ENCODE data around the gene MUC20.
"Not testable (repeated sequence)": the region's sequence is repeated elsewhere in the genome, so short reads cannot be mapped to it uniquely, and the experiment has no call there.

MUC20 gene

GRCh38 chr3:195694217-195695076, 26.3 kb upstream of the MUC20 start:
- 87% methylated on average over 8 of the region's 8 CpGs for WGBS
- not testable (repeated sequence) for H3K27me3 ChIP-seq (ENCODE audit: insufficient read depth, low read length); H3K27ac ChIP-seq (ENCODE audit: low read depth, low read length); H3K9me3 ChIP-seq (ENCODE audit: insufficient read depth, low read depth, low read length); H3K4me3 ChIP-seq (ENCODE audit: low read length); H3K9ac ChIP-seq (ENCODE audit: low read depth, low read length)
- peaks cover 25% of the 10 kb centered on the region for H3K4me1 ChIP-seq (ENCODE audit: insufficient read depth, low read length)
- H3K36me3 ChIP-seq (ENCODE audit: insufficient read depth, low read length), result peaks cover 19% of the 10 kb centered on the region

DNA sequence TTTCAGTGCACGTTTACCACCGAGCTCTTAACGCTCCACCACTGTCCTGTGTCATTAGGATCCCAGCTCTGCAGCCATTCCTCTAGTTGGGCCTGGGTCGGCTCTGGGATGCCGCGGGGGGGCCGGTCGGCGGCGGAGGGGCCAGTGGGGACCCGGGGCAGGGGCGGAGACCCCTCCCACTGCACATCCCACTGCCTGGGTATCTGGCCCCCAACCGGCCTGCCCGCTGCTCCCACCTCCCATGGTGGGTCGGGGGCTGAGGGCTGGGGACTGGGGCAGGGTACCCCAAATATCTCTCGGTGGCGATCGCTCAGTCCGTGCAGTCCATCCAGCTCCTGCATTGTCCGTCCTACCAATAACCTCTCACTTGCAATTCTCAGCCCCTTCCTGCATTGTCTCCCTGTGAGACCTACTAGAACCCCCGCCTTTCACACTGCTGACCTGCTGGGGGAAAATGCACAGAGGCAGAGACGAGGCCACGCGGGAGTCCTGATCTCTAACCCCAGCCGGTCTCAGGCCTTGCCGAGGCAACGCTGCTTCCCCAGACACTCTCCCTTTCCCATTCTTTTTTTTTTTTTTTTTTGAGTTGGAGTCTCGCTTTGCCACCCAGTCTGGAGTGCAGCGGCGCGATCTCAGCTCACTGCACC, 24.0 kb upstream of the MUC20 start:
- no peaks in the 10 kb centered on the region for H3K9me3 ChIP-seq (ENCODE audit: insufficient read depth, low read depth, low read length)
- no peak overlapping the region for H3K9ac ChIP-seq (ENCODE audit: low read depth, low read length)
- 88% methylated on average over 31 of the region's 31 CpGs for whole genome bisulfite sequencing
- H3K27ac ChIP-seq (ENCODE audit: low read depth, low read length), result no peak overlapping the region
- H3K4me1 ChIP-seq (ENCODE audit: insufficient read depth, low read length), result peaks cover 25% of the 10 kb centered on the region
- peaks cover 14% of the 10 kb centered on the region for H3K36me3 ChIP-seq (ENCODE audit: insufficient read depth, low read length)
- H3K4me3 ChIP-seq (ENCODE audit: low read length), result no peak overlapping the region
- no peaks in the 10 kb centered on the region for H3K27me3 ChIP-seq (ENCODE audit: insufficient read depth, low read length)

DNA sequence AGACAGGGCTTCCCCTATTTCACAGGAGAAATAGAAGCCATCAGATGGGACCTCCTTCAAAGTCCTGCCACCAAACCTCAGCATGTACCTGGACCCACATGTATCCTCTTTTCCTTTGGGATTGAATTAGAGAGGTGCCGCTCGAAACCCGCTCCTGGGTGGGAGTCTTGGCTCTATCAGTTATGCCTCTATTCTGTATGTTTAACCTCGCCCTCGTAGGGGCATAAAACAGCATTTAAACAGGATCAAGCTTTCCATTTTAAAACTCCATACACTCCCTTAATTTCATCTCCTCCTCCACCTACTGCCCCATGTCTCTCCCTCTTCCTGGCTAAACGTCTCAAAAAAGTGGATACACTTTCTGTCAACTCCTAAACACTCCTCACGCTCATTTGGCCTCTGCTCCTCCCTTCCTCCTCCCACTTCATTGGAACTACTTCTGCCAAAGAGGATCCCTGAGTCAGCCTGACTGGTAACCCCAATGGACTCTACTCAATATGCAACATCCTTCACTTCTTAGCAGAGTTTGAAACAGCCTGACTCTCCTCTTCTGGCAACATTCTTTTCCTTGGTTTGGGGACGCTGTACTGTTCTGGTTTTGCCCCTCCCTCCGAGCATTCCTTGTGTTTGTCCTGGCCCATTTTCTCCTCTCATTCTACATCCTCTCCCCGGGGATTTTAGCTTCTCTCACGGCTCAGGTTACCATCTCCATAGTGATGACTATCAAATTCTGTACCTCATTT, 23.0 kb upstream of the MUC20 start:
- peaks cover 25% of the 10 kb centered on the region for H3K4me1 ChIP-seq (ENCODE audit: insufficient read depth, low read length)
- H3K9me3 ChIP-seq (ENCODE audit: insufficient read depth, low read depth, low read length), result no peaks in the 10 kb centered on the region
- H3K36me3 ChIP-seq (ENCODE audit: insufficient read depth, low read length), result peaks cover 4% of the 10 kb centered on the region; the same call in 1 of the 2 replicates
- no peaks in the 10 kb centered on the region for H3K27me3 ChIP-seq (ENCODE audit: insufficient read depth, low read length)
- peak overlapping the region; percentile 25; the same call in 1 of the 2 replicates for H3K27ac ChIP-seq (ENCODE audit: low read depth, low read length)
- peak overlapping the region; percentile 5; the same call in 1 of the 2 replicates for H3K9ac ChIP-seq (ENCODE audit: low read depth, low read length)
- 55% methylated on average over 11 of the region's 11 CpGs for WGBS
- H3K4me3 ChIP-seq (ENCODE audit: low read length), result no peak overlapping the region

DNA sequence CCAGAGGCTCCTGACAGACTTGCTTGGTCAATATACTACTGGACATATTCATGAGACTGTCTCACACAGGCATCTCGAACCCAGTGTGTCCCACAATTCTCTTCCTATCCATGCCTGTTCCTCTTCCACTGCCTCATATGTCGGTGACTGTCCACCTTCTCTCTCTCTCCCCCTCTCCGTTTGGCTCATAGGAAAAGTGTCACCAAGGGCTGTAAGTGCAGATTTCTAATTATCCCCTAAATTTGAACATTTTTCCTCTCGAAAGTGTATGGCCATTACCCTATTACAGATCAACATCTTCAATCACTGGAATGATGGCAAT, 22.5 kb upstream of the MUC20 start:
- 76% methylated on average over 4 of the region's 4 CpGs for WGBS
- Histone ChIP-seq H3K27ac (ENCODE audit: low read depth, low read length) (peak overlapping the region; percentile 0; the same call in 1 of the 2 replicates), H3K36me3 (ENCODE audit: insufficient read depth, low read length) (peaks cover 4% of the 10 kb centered on the region; the same call in 1 of the 2 replicates), H3K4me1 (ENCODE audit: insufficient read depth, low read length) (peaks cover 25% of the 10 kb centered on the region), H3K4me3 (ENCODE audit: low read length) (no peak overlapping the region), H3K9me3 (ENCODE audit: insufficient read depth, low read depth, low read length) (no peaks in the 10 kb centered on the region), H3K27me3 (ENCODE audit: insufficient read depth, low read length) (no peaks in the 10 kb centered on the region), H3K9ac (ENCODE audit: low read depth, low read length) (no peak overlapping the region)

DNA sequence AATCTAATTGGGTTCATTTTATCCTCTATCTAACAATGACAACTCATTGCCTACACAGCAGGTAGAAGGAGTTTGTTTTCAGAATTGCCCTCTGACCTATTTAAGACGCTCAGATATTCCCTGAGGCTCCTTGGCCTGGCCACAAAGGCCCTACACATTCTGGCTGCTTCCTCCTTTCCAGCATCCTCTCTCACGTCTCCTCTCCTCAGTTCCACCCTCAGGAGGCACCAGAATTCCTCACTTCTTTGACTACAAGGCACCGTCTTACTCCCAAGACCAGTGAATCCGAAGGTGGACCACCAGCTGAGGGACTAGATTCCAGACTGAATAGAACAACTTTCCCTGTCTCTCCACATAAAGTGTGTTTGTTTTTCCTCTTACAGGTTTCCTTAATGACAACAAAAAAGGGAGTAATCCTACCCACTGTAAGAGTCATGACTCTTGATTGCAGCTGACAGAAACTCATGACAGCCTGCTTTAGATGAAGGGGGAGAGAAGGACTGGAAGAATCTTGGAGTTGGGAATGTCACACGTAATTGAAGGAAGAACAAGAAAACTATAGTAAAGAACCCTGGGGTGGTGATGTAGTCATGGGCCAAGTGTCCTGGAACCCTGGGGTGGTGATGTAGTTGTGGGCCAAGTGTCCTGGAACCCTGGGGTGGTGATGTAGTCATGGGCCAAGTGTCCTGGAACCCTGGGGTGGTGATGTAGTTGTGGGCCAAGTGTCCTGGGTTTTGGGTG, 22.0 kb upstream of the MUC20 start:
- WGBS, result 45% methylated on average over 5 of the region's 5 CpGs
- peaks cover 25% of the 10 kb centered on the region for H3K4me1 ChIP-seq (ENCODE audit: insufficient read depth, low read length)
- H3K36me3 ChIP-seq (ENCODE audit: insufficient read depth, low read length), result peaks cover 4% of the 10 kb centered on the region; the same call in 1 of the 2 replicates
- peak overlapping the region; percentile 0; the same call in 1 of the 2 replicates for H3K27ac ChIP-seq (ENCODE audit: low read depth, low read length)
- H3K4me3 ChIP-seq (ENCODE audit: low read length), result no peak overlapping the region
- no peak overlapping the region for H3K9ac ChIP-seq (ENCODE audit: low read depth, low read length)
- no peaks in the 10 kb centered on the region for H3K27me3 ChIP-seq (ENCODE audit: insufficient read depth, low read length)
- H3K9me3 ChIP-seq (ENCODE audit: insufficient read depth, low read depth, low read length), result no peaks in the 10 kb centered on the region

- H3K27me3 ChIP-seq (ENCODE audit: insufficient read depth, low read length), result no peaks in the 10 kb centered on the region
- no peak overlapping the region for H3K9ac ChIP-seq (ENCODE audit: low read depth, low read length)
- peaks cover 25% of the 10 kb centered on the region for H3K4me1 ChIP-seq (ENCODE audit: insufficient read depth, low read length)
- H3K27ac ChIP-seq (ENCODE audit: low read depth, low read length), result no peak overlapping the region
- H3K36me3 ChIP-seq (ENCODE audit: insufficient read depth, low read length), result peaks cover under 1% of the 10 kb centered on the region; the same call in 1 of the 2 replicates
- WGBS, result 93% methylated on average over 2 of the region's 2 CpGs
- H3K9me3 ChIP-seq (ENCODE audit: insufficient read depth, low read depth, low read length), result no peaks in the 10 kb centered on the region
- no peak overlapping the region for H3K4me3 ChIP-seq (ENCODE audit: low read length)
Observed at GRCh38 chr3:195699388-195699771, 21.4 kb upstream of the MUC20 start.

- Histone ChIP-seq H3K27ac (ENCODE audit: low read depth, low read length) (no peak overlapping the region), H3K4me1 (ENCODE audit: insufficient read depth, low read length) (peaks cover 25% of the 10 kb centered on the region), H3K9me3 (ENCODE audit: insufficient read depth, low read depth, low read length) (no peaks in the 10 kb centered on the region), H3K4me3 (ENCODE audit: low read length) (no peak overlapping the region), H3K36me3 (ENCODE audit: insufficient read depth, low read length) (no peaks in the 10 kb centered on the region), H3K9ac (ENCODE audit: low read depth, low read length) (no peak overlapping the region), H3K27me3 (ENCODE audit: insufficient read depth, low read length) (no peaks in the 10 kb centered on the region)
- 95% methylated on average over 5 of the region's 6 CpGs for WGBS
Observed at GRCh38 chr3:195699860-195700259, 20.9 kb upstream of the MUC20 start.

GRCh38 chr3:195700319-195700718, 20.5 kb upstream of the MUC20 start:
- WGBS, result 84% methylated on average over 5 of the region's 5 CpGs
- Histone ChIP-seq H3K9ac (ENCODE audit: low read depth, low read length) (no peak overlapping the region), H3K27me3 (ENCODE audit: insufficient read depth, low read length) (no peaks in the 10 kb centered on the region), H3K4me1 (ENCODE audit: insufficient read depth, low read length) (peaks cover 29% of the 10 kb centered on the region), H3K36me3 (ENCODE audit: insufficient read depth, low read length) (no peaks in the 10 kb centered on the region), H3K4me3 (ENCODE audit: low read length) (no peak overlapping the region), H3K27ac (ENCODE audit: low read depth, low read length) (no peak overlapping the region), H3K9me3 (ENCODE audit: insufficient read depth, low read depth, low read length) (no peaks in the 10 kb centered on the region)

DNA sequence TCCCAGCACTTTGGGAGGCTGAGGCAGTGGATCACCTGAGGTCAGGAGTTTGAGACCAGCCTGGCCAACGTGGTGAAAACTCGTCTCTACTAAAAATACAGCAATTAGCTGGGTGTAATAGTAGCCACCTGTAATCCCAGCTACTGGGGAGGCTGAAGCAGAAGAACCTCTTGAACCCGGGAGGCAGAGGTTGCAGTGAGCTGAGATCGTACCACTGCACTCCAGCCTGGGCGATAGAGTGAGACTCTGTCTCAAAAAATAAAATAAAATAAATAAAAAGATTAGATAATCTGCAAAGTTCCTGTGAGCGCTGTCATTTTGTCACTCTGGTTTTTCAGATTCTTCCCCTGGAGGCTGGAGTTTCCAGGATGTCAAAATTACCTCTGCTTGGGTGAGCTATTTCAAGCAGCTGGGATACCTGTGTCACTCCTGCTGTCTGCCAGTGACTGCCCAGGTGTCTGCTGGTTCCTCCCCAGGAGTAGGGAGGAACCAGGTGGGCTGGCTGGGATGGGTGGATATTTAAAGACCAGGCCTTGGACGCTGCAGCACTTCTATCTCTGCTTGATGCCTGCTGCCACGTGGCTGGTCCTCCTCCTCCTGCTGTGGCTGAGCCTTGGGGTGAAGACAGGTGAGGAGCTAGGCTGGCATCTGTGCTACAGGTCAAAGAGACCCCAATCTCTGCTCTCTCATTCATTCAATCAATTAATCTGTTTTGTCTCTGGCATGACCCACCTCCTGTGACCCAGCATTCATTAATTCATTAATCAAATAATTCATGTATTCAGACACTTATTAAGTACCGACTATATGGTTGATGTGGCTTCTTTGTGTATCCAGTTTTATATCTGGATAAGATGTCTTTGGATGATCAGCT, 19.5 kb upstream of the MUC20 start:
- peaks cover 36% of the 10 kb centered on the region for H3K4me1 ChIP-seq (ENCODE audit: insufficient read depth, low read length)
- H3K36me3 ChIP-seq (ENCODE audit: insufficient read depth, low read length), result no peaks in the 10 kb centered on the region
- 77% methylated on average over 9 of the region's 9 CpGs for WGBS
- no peak overlapping the region for H3K27ac ChIP-seq (ENCODE audit: low read depth, low read length)
- H3K27me3 ChIP-seq (ENCODE audit: insufficient read depth, low read length), result no peaks in the 10 kb centered on the region
- no peak overlapping the region for H3K4me3 ChIP-seq (ENCODE audit: low read length)
- H3K9ac ChIP-seq (ENCODE audit: low read depth, low read length), result no peak overlapping the region
- 0 out of 2 replicates have a peak, but pooled peaks cover under 1% of the 10 kb centered on the region for H3K9me3 ChIP-seq (ENCODE audit: insufficient read depth, low read depth, low read length)

- H3K27me3 ChIP-seq (ENCODE audit: insufficient read depth, low read length), result no peaks in the 10 kb centered on the region
- WGBS, result 92% methylated on average over 5 of the region's 5 CpGs
- 0 out of 2 replicates have a peak, but pooled peaks cover 3% of the 10 kb centered on the region for H3K9me3 ChIP-seq (ENCODE audit: insufficient read depth, low read depth, low read length)
- no peak overlapping the region for H3K4me3 ChIP-seq (ENCODE audit: low read length)
- H3K27ac ChIP-seq (ENCODE audit: low read depth, low read length), result no peak overlapping the region
- H3K36me3 ChIP-seq (ENCODE audit: insufficient read depth, low read length), result no peaks in the 10 kb centered on the region
- peaks cover 13% of the 10 kb centered on the region for H3K4me1 ChIP-seq (ENCODE audit: insufficient read depth, low read length)
- H3K9ac ChIP-seq (ENCODE audit: low read depth, low read length), result no peak overlapping the region
Observed at GRCh38 chr3:195703776-195704175, 17.0 kb upstream of the MUC20 start.

All from HUES64 (cell line).